OCI-LY1 (cell line): ENCODE measurements around the gene ZNF407.

Source experiments
- EZH2 ChIP-seq: fragments of 200-600 bp; sonication (generic), shearing (Covaris generic); IDR thresholded peaks from 2 replicates; pipeline ENCODE4 v1.8.0; 2017; ENCODE audit warnings: borderline replicate concordance, mixed run types, mild to moderate bottlenecking, antibody characterized with exemption, low read length, moderate library complexity, mixed read lengths
- TF ChIP-seq, protein P1 (sequence below): fragments of 200-600 bp; sonication (generic), shearing (Covaris generic); IDR thresholded peaks from 2 replicates; pipeline ENCODE4 v1.5.1; 2017; ENCODE audit warnings: mild to moderate bottlenecking, antibody characterized with exemption, low read length, moderate library complexity, mixed read lengths

DNA sequence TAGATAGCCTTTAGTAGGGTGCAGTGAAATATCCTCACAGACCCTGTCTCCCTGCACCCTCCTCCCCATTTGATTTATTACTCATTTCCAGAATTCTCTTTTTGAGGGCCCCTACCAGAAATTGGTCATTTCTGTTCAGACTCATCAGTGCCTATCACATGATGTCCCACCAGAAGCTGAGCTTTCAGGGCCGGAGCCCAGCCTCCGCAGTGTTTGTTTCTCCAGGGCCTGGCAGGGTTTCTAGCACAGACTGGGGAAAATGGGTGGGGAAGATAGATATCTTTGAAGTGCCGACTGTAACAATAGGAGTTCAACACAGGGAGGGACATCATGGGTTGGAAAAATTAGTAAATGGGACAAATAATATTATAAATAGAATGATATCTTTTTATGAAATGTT lies 403.2 kb downstream of the ZNF407 start:
- TF ChIP-seq, protein P1, sequence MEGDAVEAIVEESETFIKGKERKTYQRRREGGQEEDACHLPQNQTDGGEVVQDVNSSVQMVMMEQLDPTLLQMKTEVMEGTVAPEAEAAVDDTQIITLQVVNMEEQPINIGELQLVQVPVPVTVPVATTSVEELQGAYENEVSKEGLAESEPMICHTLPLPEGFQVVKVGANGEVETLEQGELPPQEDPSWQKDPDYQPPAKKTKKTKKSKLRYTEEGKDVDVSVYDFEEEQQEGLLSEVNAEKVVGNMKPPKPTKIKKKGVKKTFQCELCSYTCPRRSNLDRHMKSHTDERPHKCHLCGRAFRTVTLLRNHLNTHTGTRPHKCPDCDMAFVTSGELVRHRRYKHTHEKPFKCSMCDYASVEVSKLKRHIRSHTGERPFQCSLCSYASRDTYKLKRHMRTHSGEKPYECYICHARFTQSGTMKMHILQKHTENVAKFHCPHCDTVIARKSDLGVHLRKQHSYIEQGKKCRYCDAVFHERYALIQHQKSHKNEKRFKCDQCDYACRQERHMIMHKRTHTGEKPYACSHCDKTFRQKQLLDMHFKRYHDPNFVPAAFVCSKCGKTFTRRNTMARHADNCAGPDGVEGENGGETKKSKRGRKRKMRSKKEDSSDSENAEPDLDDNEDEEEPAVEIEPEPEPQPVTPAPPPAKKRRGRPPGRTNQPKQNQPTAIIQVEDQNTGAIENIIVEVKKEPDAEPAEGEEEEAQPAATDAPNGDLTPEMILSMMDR: no peak
- no peak for TF ChIP-seq EZH2
